Measurements from ENCODE around the gene PRSS23. TPM values are rescaled to one million over a fixed set of nuclear protein-coding genes. Genes with fewer than 3 reads are reported as not detected.
A peak's percentile ranks its signal among the peaks of the same experiment; 100 is the strongest.

Gene PRSS23
- 266 and 282 TPM in 2 replicates for total RNA-seq (ENCODE audit: low replicate concordance)

GRCh38 chr11:86800076-86800959 lies at the start of gene PRSS23:
Gene PRSS23, plus strand, starts transcription at chr11:86800542. Its CDS starts 7,102 bp downstream, at chr11:86807644.
- Histone ChIP-seq H2AFZ (replicated peaks) (peak within 1 kb of the TSS; percentile 13), H3K27me3 (no peaks in the 10 kb centered on the region), H3K4me2 (peak within 1 kb of the TSS; percentile 94), H3F3A (ENCODE audit: low read depth) (peaks cover 39% of the 10 kb centered on the region), H3K4me1 (peaks cover 51% of the 10 kb centered on the region), H3K4me3 (peak within 1 kb of the TSS; percentile 98), H3K9ac (peak within 1 kb of the TSS; percentile 91), H3K27ac (peak within 1 kb of the TSS; percentile 71), H4K20me1 (ENCODE audit: low read depth) (peaks cover 46% of the 10 kb centered on the region), H3K36me3 (peaks cover 9% of the 10 kb centered on the region), H3K9me3 (ENCODE audit: low read depth) (no peaks in the 10 kb centered on the region), H3K79me2 (ENCODE audit: low read depth) (peaks cover 59% of the 10 kb centered on the region)
- Mint-ChIP-seq H3K36me3 (no peaks in the 10 kb centered on the region), H3K4me3 (peak within 1 kb of the TSS; percentile 90), H3K4me1 (peaks cover 45% of the 10 kb centered on the region), H3K27ac (peak within 1 kb of the TSS; percentile 90), H3K27me3 (ENCODE audit: insufficient read depth, low read depth) (peaks cover 3% of the 10 kb centered on the region), H3K9me3 (no peaks in the 10 kb centered on the region)
- TF ChIP-seq EZH2 (IDR thresholded peaks at IDR 0.05): no peak
- TF ChIP-seq EZH2phosphoT487 (IDR thresholded peaks at IDR 0.05): no peak
- TF ChIP-seq CTCF (IDR thresholded peaks at IDR 0.05): no peak
- peak; percentile 92 for DNase-seq (ENCODE audit: low spot score)

- H3K36me3 ChIP-seq: no peaks in the 10 kb centered on the region
- Mint-ChIP-seq H3K27ac (no peak overlapping the region), H3K4me1 (peaks cover under 1% of the 10 kb centered on the region), H3K27me3 (ENCODE audit: insufficient read depth, low read depth) (peaks cover 5% of the 10 kb centered on the region), H3K4me3 (no peak overlapping the region), H3K36me3 (no peaks in the 10 kb centered on the region), H3K9me3 (peaks cover 4% of the 10 kb centered on the region)
- no peak overlapping the region for H3K4me2 ChIP-seq
- TF ChIP-seq CTCF (IDR thresholded peaks at IDR 0.05) (no peak), EZH2phosphoT487 (IDR thresholded peaks at IDR 0.05) (no peak), EZH2 (IDR thresholded peaks at IDR 0.05) (no peak)
- H3K27me3 ChIP-seq: no peaks in the 10 kb centered on the region
- no peak overlapping the region for H2AFZ ChIP-seq (replicated peaks)
- H3K79me2 ChIP-seq (ENCODE audit: low read depth): no peaks in the 10 kb centered on the region
- no peaks in the 10 kb centered on the region for H3K4me1 ChIP-seq
- H4K20me1 ChIP-seq (ENCODE audit: low read depth): no peaks in the 10 kb centered on the region
- no peaks in the 10 kb centered on the region for H3K9me3 ChIP-seq (ENCODE audit: low read depth)
- no peaks in the 10 kb centered on the region for H3F3A ChIP-seq (ENCODE audit: low read depth)
- H3K27ac ChIP-seq: no peak overlapping the region
- no peak overlapping the region for H3K9ac ChIP-seq
- DNase-seq (ENCODE audit: low spot score): no peak
- H3K4me3 ChIP-seq: no peak overlapping the region
Observed at GRCh38 chr11:86753459-86753858, 46.9 kb upstream of the PRSS23 start.

GRCh38 chr11:86755146-86755545 lies 45.2 kb upstream of the PRSS23 start:
- Histone ChIP-seq H3K4me2 (no peak overlapping the region), H3K9ac (no peak overlapping the region), H2AFZ (replicated peaks) (peak overlapping the region; percentile 40), H4K20me1 (ENCODE audit: low read depth) (no peaks in the 10 kb centered on the region), H3K4me1 (no peaks in the 10 kb centered on the region), H3F3A (ENCODE audit: low read depth) (no peaks in the 10 kb centered on the region), H3K9me3 (ENCODE audit: low read depth) (no peaks in the 10 kb centered on the region), H3K27me3 (no peaks in the 10 kb centered on the region), H3K79me2 (ENCODE audit: low read depth) (no peaks in the 10 kb centered on the region), H3K4me3 (no peak overlapping the region), H3K36me3 (no peaks in the 10 kb centered on the region), H3K27ac (no peak overlapping the region)
- Mint-ChIP-seq H3K27ac (no peak overlapping the region), H3K36me3 (no peaks in the 10 kb centered on the region), H3K9me3 (peaks cover 4% of the 10 kb centered on the region), H3K4me3 (no peak overlapping the region), H3K4me1 (no peaks in the 10 kb centered on the region), H3K27me3 (ENCODE audit: insufficient read depth, low read depth) (peaks cover 4% of the 10 kb centered on the region)
- DNase-seq (ENCODE audit: low spot score): no peak
- TF ChIP-seq EZH2phosphoT487 (IDR thresholded peaks at IDR 0.05) (no peak), CTCF (IDR thresholded peaks at IDR 0.05) (no peak), EZH2 (IDR thresholded peaks at IDR 0.05) (no peak)

All from neural progenitor cell (in vitro differentiated cells).